Ovary (tissue), 3 donors: ENCODE results near the gene UNC13A.
"Not testable (repeated sequence)": the region's sequence is repeated elsewhere in the genome, so short reads cannot be mapped to it uniquely, and the experiment has no call there.

Experiments
- CTCF ChIP-seq, 3 donors: fragments of 450-650 bp in 2 of 3; fragments of 200-600 bp in 1 of 3; IDR thresholded peaks; one replicate each; pipeline versions ENCODE4 v1.5.1 to v1.8.0; 2016 to 2022; ENCODE audit warnings: antibody characterized with exemption in 3 of 3, mild to moderate bottlenecking in 1 of 3
- EP300 ChIP-seq: sonication (generic); formaldehyde crosslinking; IDR thresholded peaks from one replicate; pipeline ENCODE4 v1.6.1; 2017; ENCODE audit warnings: antibody characterized with exemption
- POLR2A ChIP-seq: fragments of 450-650 bp; IDR thresholded peaks from one replicate; pipeline ENCODE4 v1.6.1; 2017; ENCODE audit warnings: antibody characterized with exemption, mild to moderate bottlenecking, moderate library complexity
- donor health status: DM: no; HTN: no; CAD: no.

GRCh38 chr19:17570291-17570690, 117.9 kb downstream of the UNC13A start:
- not testable (repeated sequence) for TF ChIP-seq CTCF (IDR thresholded peaks at IDR 0.05); POLR2A; EP300
